IPS DF 6.9 (cell line): Measurements from ENCODE around the gene RASA2.
"Not testable (repeated sequence)": the region's sequence is repeated elsewhere in the genome, so short reads cannot be mapped to it uniquely, and the experiment has no call there.

Experiments
- DNase-seq: peaks from one replicate; pipeline ENCODE4 v3.0.0-alpha.2; 2013; ENCODE audit warnings: low read depth, low spot score
- H3K27ac ChIP-seq: one replicate; pipeline ENCODE4 v1.5.1; 2013; ENCODE audit warnings: low read length, control low read depth
- H3K27me3 ChIP-seq: 2 replicates; pipeline ENCODE4 v1.6.1; 2013; ENCODE audit warnings: mild to moderate bottlenecking, low read length; ENCODE audit not compliant: control insufficient read depth, insufficient read depth
- H3K36me3 ChIP-seq: 2 replicates; pipeline ENCODE4 v1.6.1; 2013; ENCODE audit warnings: low read length; ENCODE audit not compliant: control insufficient read depth, insufficient read depth
- H3K4me1 ChIP-seq: 2 replicates; pipeline ENCODE4 v1.6.1; 2013; ENCODE audit warnings: low read length; ENCODE audit not compliant: control insufficient read depth, insufficient read depth
- H3K4me3 ChIP-seq: 2 replicates; pipeline ENCODE4 v1.5.1; 2013; ENCODE audit warnings: mild to moderate bottlenecking, low read length
- H3K9me3 ChIP-seq: 2 replicates; pipeline ENCODE4 v1.6.1; 2013; ENCODE audit warnings: low read length, inconsistent platforms; ENCODE audit not compliant: control insufficient read depth, insufficient read depth
- WGBS: extraction: QIAGEN DNeasy Blood & Tissue Kit; methylation state at CpG from one replicate; pipeline ENCODE4 v1.1.7; 2013; ENCODE audit warnings: mixed read lengths, missing lambda C conversion rate; ENCODE audit not compliant: insufficient read length, insufficient coverage; 5-methylcytosine and 5-hydroxymethylcytosine counted together

Gene RASA2

DNA sequence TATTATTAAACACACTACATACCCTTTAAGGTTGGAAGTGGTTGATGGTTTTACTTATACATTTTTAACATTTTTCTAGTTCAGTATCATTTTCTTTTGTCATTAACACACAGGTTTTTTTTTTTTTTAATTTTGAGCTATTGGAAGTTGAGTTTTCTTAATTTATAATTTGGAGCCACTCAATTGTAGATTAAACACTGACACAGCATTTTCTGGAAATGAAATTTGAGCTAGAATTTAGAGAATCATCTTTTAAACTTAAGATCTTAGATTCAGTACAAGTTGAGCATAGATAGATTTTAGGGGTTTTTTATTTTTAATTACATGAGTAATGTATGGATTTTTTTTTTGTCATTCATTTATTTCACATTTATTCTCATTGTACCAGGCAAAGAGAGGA lies 35.0 kb downstream of the RASA2 start:
- no peaks in the 10 kb centered on the region for H3K4me1 ChIP-seq
- H3K27me3 ChIP-seq: no peaks in the 10 kb centered on the region
- no peak overlapping the region for H3K4me3 ChIP-seq
- no peaks in the 10 kb centered on the region for H3K36me3 ChIP-seq
- no peaks in the 10 kb centered on the region for H3K9me3 ChIP-seq
- H3K27ac ChIP-seq: no peak overlapping the region
- DNase-seq: no peak

DNA sequence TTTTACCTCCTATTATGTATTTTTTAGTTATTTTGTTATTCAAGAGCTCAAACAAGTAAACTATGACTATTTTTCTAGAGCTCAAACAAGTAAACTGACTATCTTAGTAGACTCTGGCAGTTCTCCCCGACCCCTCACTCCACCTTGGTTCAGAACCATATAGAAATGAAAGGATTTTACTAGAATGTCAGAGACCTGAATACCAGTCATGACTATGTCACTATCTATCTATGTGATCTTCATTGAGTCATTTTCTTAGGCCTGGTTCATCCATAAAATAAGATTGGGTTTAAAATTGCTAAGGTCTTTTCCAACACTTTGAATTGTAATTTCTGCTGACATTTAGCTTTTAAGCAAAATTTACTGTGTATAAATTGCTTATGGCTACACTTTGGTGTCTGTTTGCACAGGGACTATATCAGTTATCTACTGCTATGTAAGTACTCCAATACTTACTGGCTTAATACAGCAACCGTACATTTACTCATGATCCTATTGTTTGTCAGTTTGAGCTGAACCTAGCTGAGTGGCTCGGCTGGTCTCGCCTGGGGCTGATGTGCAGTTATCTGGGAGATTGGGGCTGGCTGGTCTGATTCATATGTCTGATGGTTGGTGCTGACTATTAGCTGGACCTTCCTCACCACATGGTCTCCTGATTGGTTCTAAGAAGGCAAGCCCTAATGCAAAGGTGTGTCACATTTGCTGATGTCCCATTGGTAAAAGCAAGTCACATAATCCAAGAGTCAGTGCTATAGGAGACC lies 37.0 kb downstream of the RASA2 start:
- no peaks in the 10 kb centered on the region for H3K36me3 ChIP-seq
- no CpG with 5 or more reads among the region's 4 CpGs for WGBS

DNA sequence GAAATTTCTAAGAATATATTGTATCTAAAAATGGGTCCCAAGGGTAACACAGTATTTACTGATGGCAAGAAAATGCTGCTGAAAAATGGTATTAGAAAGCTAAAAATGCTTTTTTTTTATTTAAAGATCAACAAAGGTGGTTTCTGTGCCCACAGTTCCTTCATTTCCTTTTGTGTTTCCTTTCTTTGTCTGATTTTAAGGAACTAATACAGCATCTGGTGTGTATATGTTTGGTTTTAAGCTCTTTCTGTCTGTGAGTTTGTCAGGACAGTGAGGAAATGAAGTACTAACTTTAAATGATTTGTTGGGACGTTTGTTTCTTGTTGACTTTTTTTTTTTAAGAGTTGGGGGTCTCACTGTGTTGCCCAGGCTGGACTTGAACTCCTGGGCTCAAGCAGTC lies 38.2 kb downstream of the RASA2 start:
- H3K27ac ChIP-seq: no peak overlapping the region
- WGBS: no CpG with 5 or more reads among the region's 1 CpG

More for the DNA sequence above, 37.0 kb downstream of the RASA2 start:
- H3K9me3 ChIP-seq: no peaks in the 10 kb centered on the region
- no peaks in the 10 kb centered on the region for H3K4me1 ChIP-seq
- no peak overlapping the region for H3K4me3 ChIP-seq
- H3K27me3 ChIP-seq: no peaks in the 10 kb centered on the region
- no peak overlapping the region for H3K27ac ChIP-seq
- DNase-seq: no peak

DNA sequence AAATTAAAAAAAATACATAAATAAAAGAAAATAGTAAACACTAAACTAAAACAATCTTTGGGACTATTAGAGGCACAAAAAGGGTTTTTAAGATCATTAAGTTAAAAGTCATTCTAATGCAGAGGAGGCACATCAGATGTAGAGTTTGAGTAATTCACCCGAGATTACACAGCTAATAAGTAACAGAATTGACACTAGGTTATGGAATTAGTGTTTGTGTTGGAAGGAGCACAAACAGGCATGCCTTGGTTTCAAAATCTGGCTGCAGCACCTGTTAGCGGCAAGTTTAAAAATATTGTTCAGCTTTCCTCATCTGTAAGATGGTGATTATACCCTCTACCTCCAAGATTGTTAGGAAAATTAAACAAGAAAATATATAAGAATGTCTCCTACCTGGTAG lies 39.0 kb downstream of the RASA2 start:
- no peak overlapping the region for H3K4me3 ChIP-seq
- H3K27ac ChIP-seq: no peak overlapping the region
- DNase-seq: no peak
- no peaks in the 10 kb centered on the region for H3K27me3 ChIP-seq
- no peaks in the 10 kb centered on the region for H3K4me1 ChIP-seq
- H3K9me3 ChIP-seq: no peaks in the 10 kb centered on the region
- H3K36me3 ChIP-seq: no peaks in the 10 kb centered on the region
- WGBS: no CpG with 5 or more reads among the region's 2 CpGs

More for the DNA sequence above, 38.2 kb downstream of the RASA2 start:
- no peaks in the 10 kb centered on the region for H3K4me1 ChIP-seq
- no peaks in the 10 kb centered on the region for H3K36me3 ChIP-seq
- no peaks in the 10 kb centered on the region for H3K27me3 ChIP-seq
- no peak overlapping the region for H3K4me3 ChIP-seq
- no peaks in the 10 kb centered on the region for H3K9me3 ChIP-seq
- no peak for DNase-seq

DNA sequence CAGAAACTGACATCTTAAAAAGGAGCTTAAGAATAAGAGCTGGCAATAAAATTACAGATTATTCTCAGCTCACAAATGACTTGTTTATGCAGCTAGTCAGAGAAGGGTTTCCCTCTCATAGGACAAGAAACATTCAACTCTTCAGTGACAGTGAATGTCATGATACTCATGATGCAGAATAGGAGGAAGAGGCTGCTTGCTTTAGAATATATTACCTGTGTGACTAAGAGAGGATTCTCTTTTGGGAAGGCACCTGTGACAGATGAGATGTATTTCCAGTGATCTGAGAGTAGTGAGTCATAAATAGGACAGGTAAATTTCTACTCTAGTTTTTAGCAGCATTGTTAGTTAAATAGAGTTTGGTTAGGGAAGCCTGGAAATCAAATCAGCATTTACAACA lies 39.9 kb downstream of the RASA2 start:
- Histone ChIP-seq H3K36me3 (no peaks in the 10 kb centered on the region), H3K9me3 (no peaks in the 10 kb centered on the region), H3K27ac (no peak overlapping the region), H3K4me1 (no peaks in the 10 kb centered on the region), H3K4me3 (no peak overlapping the region), H3K27me3 (no peaks in the 10 kb centered on the region)
- DNase-seq: no peak

DNA sequence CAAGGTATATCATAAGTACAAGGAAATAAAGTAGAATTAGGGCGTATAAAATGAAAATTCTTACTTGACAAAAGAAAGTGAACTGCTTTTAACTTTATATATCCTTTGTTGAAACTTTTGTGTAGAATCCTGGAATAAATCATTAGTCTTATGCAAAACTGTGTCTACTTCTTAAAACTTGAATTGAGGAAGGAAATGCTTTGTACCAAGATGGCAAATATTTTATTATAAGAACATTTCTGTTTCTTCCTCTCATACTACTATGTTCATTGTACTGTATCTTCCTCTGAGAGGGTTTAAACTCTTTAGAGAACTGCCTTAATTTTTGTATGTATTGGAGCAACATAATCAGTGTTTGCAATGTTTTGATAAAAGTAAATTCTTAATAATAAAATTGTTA lies 42.0 kb downstream of the RASA2 start:
- no peak overlapping the region for H3K27ac ChIP-seq
- no peak for DNase-seq
- WGBS: no CpG with 5 or more reads among the region's 1 CpG
- no peaks in the 10 kb centered on the region for H3K27me3 ChIP-seq
- H3K9me3 ChIP-seq: no peaks in the 10 kb centered on the region
- H3K4me1 ChIP-seq: no peaks in the 10 kb centered on the region
- no peaks in the 10 kb centered on the region for H3K36me3 ChIP-seq
- H3K4me3 ChIP-seq: no peak overlapping the region

DNA sequence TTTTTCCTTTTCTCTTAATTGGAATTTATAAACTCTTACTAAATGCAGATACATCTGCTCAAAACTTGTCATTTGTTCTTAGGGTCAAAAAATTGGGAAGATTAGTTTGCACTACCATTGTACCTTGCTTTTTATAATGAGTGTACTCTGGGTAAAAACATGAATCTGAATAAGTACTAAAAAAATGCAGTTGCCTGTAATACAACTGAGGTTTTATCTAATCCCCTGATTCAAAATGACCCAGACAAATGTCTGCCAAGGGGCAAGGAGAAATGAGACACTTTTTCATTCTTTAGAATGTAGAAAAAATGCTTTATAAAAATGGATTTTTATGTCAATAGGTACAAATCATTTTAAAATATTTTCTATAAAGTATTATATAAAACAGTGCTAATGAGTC lies 42.4 kb downstream of the RASA2 start:
- Histone ChIP-seq H3K4me1 (no peaks in the 10 kb centered on the region), H3K4me3 (no peak overlapping the region), H3K27me3 (no peaks in the 10 kb centered on the region), H3K9me3 (no peaks in the 10 kb centered on the region), H3K36me3 (no peaks in the 10 kb centered on the region), H3K27ac (no peak overlapping the region)
- DNase-seq: no peak

DNA sequence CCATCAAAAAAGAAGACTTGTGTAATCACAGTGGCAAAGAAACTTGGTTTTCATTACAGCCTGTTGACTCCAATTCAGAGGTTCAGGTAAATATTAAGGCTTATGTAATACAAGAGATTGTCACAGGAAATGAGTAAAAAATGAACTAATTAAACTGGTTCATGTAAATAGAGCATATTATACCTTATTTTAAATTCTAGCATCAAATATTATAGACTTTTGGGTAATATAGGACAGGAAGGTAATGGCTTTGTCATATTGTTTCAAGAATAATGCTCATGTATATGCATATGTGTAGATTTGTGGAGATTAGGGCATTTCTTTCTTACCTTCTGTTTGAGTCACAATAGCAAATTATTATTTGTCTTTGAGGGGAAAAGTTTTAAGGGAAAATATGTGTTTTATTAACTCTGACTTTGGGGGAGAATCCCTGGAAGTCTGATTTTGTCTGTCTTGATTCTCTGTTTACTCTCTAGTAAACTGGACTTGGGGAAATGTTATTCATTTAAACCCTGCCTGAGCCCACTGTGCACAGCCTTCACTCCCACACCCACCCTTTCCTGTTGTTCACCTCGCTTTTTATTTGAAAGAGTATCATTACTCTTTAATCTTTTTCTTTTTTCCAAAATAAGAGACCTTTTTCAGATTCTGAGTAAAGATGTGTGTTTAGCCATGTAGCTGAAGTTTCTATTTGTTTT lies 43.0 kb downstream of the RASA2 start:
- H3K27ac ChIP-seq: no peak overlapping the region
- WGBS: no CpG with 5 or more reads among the region's 1 CpG
- no peak overlapping the region for H3K4me3 ChIP-seq
- no peaks in the 10 kb centered on the region for H3K36me3 ChIP-seq
- no peaks in the 10 kb centered on the region for H3K9me3 ChIP-seq
- no peaks in the 10 kb centered on the region for H3K27me3 ChIP-seq
- DNase-seq: no peak
- no peaks in the 10 kb centered on the region for H3K4me1 ChIP-seq

DNA sequence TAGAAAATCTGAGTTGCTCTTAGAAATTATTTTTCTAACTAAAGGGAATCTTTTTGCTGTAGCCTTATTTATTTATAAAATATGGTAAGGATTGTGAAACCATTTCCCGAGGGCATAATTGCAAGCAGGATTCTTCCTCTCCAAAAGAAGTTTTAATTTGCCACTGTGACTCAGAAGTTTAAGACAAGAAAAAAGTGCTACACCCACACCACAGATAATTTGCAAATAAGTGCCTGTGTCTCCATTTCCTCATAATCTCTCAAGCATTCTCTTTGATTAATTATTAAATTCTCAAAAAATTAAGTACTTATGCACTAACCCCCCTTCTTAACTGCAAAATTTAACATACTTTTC lies 43.6 kb downstream of the RASA2 start:
- 0 out of 2 replicates have a peak, but pooled peaks cover under 1% of the 10 kb centered on the region for H3K36me3 ChIP-seq
- H3K4me1 ChIP-seq: no peaks in the 10 kb centered on the region
- no peaks in the 10 kb centered on the region for H3K27me3 ChIP-seq
- H3K4me3 ChIP-seq: no peak overlapping the region
- DNase-seq: no peak
- H3K9me3 ChIP-seq: no peaks in the 10 kb centered on the region
- WGBS: no CpG with 5 or more reads among the region's 1 CpG
- no peak overlapping the region for H3K27ac ChIP-seq

DNA sequence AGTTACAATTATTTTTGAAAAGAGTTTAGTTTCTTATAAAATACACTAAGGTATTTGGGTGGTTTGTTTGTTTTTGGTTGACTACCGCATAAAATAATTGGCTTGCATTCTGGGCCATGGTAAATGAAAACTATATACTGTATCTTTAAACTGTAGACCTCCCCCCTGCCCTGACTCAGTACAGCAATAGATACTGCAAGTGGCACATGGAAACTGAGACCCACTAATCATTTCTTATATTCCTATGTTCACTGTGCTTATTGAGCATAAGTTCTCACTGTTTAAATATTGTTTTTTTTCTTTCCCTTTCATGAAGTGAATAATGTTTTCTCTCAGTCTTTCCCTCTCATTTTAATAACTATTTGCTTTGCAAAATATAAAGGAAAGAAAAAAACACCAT lies 45.8 kb downstream of the RASA2 start:
- no peaks in the 10 kb centered on the region for H3K4me1 ChIP-seq
- H3K4me3 ChIP-seq: no peak overlapping the region
- no CpG with 5 or more reads among the region's 1 CpG for WGBS
- no peaks in the 10 kb centered on the region for H3K9me3 ChIP-seq
- peaks cover 3% of the 10 kb centered on the region; the same call in 1 of the 2 replicates for H3K36me3 ChIP-seq
- H3K27ac ChIP-seq: no peak overlapping the region
- no peak for DNase-seq
- no peaks in the 10 kb centered on the region for H3K27me3 ChIP-seq

DNA sequence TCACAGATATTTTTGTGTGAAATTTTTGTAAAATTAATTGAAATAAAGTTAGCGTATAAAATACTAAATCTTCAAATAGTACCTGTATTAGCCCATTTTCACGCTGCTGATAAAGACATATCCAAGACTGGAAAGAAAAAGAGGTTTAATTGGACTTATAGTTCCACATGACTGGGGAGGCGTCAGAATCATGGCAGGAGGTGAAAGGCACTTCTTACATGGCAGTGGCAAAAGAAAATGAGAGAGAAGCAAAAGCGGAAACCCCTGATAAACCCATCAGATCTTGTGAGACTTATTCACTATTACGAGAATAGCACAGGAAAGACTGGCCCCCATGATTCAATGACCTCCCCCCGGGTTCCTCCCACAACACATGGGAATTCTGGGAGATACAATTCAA lies 49.2 kb downstream of the RASA2 start:
- DNase-seq, H3K9me3 ChIP-seq, H3K27me3 ChIP-seq, H3K36me3 ChIP-seq, H3K27ac ChIP-seq, H3K4me1 ChIP-seq, H3K4me3 ChIP-seq: not testable (repeated sequence)
- no CpG with 5 or more reads among the region's 6 CpGs for WGBS
